Activated CD8-positive, alpha-beta memory T cell treated with anti-CD3 and anti-CD28 coated beads for 1 hour (primary cell): ENCODE results near the gene SPATA12.

Experiments
- DNase-seq, 2 donors: peaks; one replicate each; pipeline ENCODE4 v3.0.0-alpha.2; 2020; ENCODE audit warnings: low read depth in 1 of 2; ENCODE audit errors: extremely low read depth in 1 of 2

Gene SPATA12

DNA sequence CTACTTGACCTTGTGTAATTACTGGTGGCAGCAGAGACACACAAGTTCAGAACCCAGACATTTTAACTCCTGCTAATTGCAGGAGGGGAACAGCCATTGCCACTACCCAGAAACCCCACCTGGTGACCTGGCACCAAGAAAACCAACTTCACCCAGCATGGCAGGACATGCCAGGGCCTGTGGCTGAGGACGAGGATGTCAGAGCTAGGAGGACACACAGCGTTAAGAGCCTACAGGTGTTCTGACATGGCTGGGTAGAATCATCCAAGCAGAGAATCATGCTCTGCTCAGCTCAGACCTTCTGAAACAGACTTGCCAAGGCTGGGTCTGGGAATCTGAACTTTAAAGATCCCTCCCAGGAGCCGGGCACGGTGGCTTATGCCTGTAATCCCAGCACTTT, 11.7 kb upstream of the SPATA12 start:
- no peak for DNase-seq

DNA sequence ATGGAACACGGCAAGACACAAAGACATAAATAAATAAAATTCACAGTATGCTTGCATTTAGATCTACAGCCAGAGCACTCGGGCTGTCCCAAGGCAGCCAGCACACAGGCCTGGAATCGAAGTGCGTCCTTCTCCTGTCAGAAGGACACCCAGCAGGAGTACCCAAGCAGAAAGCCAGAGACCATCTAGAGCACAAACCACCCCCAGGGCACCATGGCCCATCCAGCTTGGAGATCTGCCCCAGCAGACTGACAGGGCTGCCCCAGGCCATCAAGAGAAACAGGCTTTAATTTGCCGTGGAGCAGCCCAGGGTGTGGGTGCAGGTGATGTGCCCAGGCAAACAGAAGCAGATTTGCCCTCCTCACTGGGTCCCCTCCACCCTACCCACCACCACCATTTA, 7.8 kb upstream of the SPATA12 start:
- no peak for DNase-seq

DNA sequence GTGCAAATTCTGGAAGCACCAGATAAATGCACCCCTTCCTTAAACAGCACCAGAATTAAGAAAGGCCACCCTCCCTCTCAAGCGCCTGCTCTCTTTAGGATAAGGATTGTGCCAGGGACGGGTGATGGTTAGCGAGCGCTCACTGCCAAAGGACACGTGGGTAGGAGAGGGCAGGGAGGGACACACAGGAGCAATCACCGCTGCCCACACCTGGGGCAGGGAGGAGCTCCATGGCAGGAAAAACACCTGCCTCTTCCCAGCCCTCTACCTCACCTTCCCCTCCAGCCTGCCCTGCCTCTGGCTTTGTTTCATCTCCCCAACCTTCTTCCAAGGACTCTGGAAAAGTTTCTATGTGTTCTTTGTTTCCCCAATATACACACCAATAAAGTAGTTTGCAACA, 7.3 kb upstream of the SPATA12 start:
- no peak for DNase-seq

DNA sequence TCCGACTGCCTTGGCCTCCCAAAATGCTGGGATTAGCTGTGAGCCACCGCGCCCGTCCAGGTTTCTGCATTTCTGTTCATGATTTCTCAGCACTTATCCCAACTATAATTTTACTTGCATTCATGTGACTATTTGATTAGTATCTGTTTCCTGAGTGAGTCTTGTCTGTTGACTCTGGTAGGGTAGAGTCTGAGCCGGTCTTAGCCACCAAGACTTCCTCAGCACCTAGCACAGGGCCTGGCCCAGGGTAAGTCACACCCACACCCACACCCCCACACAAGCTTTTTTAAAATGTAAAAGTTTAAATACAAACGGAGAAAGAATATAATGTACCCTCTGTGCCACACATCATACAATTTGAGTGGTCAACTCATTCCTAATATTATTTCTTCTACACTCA, 3.1 kb upstream of the SPATA12 start:
- no peak for DNase-seq

DNA sequence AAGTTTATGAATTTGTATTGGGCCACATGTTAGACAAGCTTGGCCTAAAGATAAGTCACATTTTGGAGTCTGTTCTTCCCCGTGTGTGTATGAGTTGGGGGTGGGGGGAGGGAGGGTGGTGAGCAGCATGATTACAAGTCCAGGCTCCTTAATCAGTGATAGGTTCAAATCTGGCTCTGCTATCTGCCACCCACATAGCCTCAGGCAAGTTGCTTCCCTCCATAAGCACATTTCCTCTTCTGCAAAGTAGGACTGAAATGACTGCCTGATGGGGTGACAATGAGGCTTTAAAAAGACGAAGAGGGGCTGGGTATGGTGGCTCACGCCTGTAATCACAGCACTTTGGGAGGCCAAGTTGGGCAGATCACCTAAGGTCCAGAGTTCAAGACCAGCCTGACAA, 1.1 kb upstream of the SPATA12 start:
- DNase-seq, result no peak

DNA sequence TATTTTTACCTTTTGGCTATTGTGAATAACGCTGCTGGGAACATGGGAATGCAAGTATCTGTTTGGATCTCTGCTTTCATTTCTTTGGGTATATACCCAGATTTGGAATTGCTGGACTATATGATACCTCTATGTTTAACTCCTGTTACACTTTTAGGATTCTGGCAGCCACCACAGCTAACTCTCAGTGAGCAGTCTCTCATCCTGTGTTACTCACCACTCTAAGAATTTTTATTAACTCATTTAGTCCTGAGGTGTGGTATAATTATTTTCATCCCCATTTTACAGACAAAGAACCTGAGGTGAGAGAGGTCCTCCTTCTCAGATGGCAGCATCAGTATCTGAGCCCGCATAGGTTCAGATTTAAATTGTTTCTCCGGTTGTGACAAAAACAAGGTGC, 1.1 kb downstream of the SPATA12 start:
- no peak for DNase-seq

DNA sequence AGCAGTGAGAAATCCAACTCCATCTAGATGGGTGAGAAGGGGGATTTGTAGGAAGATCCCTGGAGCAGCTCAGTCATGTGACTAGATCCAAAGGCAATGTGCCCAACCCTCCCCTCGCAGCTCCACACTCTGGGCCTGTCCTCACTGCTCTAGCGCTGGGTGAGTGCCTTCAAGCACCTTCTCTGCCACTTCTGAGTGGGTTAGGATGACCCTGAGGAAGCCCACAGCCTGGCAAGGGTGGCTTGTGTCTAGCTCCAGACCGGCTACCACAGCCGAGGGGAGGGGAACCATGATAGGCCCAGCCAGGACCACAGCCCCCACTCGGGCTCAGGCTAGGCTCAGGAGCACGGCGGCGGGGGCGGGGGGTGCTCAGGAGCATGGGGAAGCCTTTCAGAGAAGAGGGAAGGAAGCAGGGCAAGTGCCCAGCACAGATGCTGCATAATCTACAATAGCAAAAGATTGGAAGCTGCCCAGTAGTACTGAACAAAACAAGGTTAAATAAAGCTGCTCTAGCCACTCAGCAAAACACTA, 1.7 kb downstream of the SPATA12 start:
- DNase-seq, result no peak

DNA sequence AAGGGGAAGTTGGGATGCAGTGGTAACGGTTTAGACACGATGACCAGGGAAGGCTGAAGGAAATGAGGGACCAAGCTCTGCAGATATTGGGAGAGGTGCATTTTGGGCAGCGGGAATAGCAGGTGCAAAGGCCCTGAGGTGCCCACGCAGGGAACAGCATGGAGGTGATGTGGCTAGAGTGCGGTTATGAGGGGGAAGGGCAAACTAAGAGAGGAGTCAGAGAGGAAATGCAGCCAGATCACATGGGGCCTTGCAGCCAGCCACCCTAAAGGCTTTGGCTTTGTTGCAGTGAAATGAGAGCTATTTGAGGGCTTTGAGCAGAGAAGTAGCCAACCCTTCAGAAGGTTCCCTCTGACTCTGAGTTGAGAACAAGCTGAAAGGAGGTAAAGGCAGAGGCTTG, 2.6 kb downstream of the SPATA12 start:
- no peak for DNase-seq

DNA sequence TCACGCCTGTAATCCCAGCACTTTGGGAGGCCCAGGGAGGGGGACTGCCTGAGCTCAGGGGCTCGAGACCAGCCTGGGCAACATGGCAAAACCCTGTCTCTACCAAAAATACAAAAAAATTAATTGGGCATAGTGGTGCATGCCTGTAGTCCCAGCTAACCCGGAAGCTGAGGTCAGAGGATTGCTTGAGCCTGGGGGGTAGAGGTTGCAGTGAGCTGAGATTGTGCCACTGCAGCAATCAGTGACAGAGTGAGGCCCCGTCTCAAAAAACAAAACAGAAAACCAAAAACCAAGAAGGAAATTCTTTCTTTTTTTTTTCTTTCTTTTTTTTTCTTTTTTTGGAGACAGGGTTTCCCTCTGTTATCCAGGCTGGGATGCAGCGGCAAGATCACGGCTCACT, 3.5 kb downstream of the SPATA12 start:
- DNase-seq, result no peak

DNA sequence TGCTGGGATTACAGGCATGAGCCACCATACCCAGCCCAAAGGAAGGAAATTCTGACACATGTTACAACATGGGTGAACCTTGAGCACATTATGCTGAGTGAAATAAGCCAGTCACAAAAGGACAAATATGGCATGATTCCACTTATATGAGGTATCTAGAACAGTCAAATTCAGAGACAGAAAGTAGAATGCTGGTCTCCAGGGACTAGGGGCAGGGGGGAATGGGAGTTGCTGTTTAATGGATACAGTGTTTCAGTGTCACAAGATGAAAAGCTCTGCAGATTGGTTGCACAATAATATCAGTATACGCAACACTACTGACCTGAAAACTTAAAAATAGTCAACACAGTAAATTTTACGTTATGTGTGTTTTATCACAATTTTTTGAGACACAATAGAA, 4.1 kb downstream of the SPATA12 start:
- no peak for DNase-seq

DNA sequence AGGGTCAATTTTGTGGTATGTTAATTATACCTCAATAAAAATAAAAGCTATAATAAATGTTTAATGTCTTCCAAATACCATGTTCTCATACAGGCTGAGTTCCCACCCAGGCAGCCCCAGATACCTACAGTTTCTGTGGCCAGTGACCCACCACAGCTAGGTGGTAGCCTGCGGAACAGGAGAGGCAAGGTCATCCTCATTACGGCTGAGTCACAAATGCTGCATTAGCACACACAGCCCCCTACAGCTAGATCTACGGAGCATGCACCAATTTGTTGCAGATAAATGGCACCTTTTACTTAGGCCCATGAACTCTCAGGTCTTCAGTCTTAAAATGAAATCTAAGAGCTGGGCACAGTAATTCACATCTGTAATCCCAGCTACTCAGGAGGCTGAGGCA, 5.1 kb downstream of the SPATA12 start:
- no peak for DNase-seq

DNA sequence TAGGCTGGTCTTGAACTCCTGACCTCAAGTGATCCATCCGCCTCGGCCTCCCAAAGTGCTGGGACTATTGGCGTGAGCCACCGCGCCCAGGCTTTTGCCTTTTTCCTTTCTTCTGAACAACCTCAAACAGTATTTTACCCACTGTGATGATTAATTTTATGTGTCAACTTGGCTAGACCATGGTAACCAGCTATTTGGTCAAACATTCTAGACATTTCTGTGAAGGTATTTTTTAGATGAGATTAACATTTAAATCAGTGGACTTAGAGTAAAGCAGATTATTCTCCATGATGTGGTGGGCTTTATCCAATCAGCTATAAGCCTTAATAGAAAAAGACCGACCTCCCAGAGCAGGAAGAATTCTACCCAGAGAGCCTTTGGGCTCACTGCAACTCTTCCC, 6.0 kb downstream of the SPATA12 start:
- no peak for DNase-seq

DNA sequence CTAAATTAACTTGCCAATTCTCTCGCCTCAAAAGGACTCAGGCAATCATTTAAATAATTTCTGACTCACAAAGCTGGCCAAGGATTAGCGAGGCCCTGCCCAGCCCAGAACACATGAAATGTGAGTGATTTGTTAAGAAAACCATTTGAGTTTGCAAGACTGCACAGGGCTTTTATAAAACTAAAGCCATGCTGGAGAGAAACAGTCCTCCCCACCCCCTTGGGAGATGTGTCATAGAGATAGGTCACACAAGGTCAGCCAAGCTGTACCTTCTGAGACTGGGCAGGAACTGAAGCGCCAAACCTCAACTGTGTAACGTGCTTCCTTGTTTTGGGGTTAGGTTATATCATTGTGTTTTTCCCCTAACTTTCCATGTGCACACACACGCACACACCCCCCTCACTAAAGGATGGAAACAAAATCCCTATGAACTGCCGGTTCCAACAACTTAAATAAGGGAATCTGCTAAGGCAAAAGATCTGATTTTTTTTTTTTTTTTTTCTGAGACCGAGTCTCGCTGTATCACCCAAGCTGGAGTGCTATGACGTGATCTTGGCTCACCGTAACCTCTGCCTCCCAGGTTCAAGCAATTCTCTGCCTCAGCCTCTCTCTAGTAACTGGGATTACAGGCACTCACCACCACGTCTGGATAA, 8.1 kb downstream of the SPATA12 start:
- no peak for DNase-seq

DNA sequence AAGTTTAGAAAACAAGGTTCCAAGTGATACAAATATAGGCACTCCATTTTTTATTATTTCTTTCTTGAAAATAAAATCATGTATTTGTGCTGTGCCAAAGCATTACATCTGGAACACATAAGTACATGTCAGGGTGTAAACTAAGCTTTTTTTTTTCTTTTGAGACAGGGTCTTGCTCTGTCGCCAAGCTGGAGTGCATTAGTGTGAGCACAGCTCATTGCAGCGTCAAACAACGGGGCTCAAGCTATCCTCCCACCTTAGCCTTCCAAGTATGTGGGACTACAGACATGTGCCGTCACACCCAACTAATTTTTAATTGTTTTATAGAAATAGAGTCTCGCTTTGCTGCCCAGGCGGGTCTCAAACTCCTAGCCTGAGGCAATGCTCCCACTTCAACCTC, 9.0 kb downstream of the SPATA12 start:
- no peak for DNase-seq

DNA sequence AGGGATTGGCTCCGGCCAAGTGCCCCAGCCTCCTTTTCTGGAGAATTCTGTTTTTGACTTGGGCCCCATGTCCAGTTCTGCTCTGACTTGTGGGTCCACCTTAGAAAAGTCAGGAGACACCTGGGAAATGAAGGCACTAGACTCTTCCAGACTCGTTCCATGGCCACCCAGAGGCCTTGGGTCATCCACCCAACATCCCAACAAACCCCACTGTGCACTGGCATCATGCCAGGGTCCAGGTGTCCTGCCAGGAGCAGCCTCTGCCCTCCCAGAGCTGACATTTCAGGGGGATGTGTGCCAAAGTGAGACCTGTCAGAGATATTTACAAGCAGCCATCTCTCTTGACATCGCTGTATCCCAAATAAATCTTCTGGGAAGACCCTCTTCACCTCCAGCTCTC, 13.2 kb downstream of the SPATA12 start:
- no peak for DNase-seq

DNA sequence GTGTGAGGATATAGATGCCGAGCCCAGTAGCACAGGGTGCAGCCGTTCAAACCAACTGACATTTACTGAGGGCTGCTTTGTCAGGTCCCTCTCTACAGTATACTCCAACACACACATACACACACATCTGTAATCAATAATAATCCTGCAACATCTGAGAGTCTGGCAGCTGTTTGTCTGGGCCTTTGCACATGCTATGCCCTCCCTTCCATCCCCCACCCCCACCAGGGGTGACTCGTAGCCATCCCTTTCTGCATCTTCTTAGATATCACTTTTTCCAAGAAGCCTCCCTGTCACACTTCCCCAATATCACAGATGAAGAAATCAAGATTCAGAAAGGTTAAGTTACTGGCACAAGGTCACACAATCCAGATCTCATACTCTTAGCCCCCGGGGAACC, 13.7 kb downstream of the SPATA12 start:
- no peak for DNase-seq

DNA sequence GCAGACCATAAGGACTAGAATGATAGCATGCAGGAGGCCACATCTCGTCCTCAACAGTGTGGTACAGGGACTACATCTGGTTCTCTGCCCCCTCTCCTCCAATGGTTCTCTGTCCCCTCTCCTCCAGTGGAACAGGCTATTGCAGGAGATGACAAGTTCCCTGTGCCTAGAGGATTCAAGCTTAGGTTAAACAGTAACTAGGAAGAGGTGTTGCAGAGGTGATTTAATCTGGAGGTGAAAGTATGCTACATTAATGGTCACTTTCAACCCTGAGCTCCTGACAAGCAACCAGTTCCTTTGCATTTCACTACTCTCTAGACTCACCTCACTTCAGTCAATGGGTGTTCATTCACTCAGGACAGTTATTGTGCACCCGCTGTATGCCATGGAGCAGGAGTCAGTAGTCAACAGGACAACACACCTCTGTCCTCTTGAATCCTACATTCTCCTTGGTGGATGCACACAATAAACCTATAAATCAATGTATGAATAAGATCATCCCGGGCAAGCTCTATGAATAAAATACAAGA, 16.0 kb downstream of the SPATA12 start:
- DNase-seq, result no peak

DNA sequence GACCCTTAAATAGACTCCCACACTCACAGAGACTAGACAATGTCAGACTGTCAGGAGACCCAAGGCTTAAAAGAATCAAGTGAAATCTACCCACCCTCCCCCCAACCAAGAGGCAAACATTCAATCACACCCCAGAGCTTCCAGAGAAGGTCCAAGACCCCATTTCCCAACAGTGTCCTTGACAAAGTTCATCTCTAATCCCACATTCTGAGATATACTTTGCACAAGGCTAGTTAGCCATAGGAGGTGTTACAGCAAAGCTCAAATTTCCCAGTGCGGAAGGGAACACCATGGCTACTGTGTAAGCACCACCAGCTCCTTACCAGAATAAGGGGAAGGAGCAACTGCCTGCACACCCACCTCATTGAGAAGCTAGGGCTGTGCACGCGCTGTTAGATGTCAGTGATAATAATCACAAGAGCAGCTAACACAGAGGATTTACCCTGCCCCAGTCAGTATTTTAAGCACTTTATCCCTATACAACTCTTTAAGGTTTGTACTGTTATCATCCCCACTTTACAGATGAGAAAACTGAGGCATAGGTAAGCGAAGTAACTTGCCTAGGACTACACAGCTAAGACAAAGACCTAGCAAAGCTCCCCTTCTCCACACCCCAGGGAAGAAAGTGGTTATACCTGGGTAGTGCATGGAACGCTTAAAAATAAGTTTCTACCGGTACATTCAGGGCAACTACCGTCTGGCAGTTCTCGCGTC, 17.3 kb downstream of the SPATA12 start:
- DNase-seq, result no peak

DNA sequence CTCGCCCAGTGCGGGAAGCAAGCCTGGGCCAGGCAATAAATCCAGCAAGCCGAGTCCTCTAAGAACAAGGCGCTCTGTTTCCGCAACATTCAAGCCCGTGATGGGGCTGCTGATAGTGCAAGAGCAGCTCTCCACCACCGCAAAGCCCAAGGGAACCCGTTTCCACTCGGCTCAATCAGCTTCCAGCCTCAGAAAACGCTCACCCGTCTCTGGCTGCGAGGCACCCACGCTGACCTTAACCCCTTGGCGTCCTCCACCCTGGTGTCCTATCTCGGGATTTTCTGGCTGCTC, 17.8 kb downstream of the SPATA12 start:
- no peak for DNase-seq

DNA sequence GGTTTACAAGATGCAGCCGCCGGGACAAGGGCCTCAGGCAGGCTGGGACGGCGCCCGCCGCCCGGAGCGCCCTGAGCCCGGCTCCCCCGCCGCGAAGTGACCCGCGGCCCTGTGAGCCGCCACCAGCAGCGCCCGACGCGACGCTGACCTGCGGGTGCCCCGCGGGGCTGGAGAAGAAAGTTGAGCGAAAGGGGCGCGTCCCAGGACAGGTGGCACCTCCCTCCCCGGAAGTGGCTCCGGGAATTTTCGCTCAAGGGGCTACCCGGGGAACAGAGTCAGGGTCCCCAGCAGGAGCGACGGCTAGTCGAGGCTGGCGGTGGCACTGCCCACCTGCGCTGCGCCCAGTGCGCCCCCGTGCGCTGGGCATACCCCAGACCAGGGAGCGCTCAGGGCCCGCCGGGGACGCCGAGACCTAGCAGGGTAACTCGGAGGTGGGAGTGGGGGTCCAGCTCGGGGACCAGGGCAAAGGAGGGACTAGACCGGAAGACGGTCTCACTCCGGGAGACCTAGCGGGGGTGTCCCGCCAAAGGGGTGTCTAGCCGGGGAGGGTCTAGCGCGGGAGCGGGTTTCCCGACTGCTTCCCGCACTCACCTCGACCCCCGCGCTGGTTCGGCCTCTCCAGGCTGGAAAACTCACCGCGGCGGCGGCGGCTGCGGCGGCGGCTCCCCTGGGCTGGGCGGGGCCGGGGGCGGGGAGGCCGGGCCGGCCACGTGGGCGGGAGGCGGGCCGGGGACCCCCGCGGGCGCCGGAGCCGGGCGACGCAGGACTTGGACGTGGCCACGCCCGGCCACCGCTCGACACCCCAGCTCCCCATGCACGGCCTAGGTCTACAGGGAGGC, 18.4 kb downstream of the SPATA12 start:
- DNase-seq, result no peak

DNA sequence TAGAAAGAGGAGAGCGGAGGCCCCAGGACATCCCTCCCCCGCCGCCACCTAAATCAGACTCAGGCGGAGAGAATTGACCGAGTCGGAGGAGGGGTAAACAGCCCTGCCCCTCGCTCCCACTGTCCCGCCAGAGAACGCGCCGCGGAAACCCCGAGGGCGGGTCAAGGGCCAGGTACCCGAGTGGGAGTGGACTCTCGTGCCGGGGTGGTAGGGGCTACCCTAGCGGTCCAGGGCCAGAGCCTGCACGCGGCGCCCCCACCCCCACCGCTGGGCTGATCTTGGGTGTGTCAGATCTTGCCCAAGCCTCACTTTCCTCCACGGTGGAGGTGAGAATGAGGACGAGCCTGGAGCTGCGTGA, 19.0 kb downstream of the SPATA12 start:
- no peak for DNase-seq

DNA sequence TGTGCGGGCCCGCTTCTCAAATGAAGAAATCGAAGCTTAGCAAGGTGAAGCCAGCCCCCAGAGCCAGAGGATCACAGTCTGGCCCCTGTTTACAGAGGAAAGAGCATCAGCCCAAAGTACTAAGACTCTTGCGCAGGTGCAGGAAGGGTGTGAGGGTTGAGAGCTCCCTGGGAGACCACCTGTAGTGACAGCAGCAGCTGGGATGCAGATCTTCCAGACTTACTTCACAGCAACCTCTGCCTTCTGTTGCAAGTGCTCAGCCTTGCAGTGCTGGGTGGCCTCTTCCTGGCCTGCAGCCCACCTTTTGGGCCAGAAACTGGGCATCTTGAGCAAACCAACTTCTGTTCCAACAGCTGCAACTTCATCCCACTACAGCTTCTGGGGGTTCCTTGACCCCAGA, 19.7 kb downstream of the SPATA12 start:
- DNase-seq, result no peak
